Hindlimb muscle (tissue), 1 donor: ENCODE results near the gene ZBTB49. TPM values are rescaled to one million over a fixed set of nuclear protein-coding genes. Genes with fewer than 3 reads are reported as not detected.

Experiments
- DNase-seq: peaks from one replicate; pipeline ENCODE4 v3.0.0-alpha.2; 2013
- polyA plus RNA-seq: library from polyadenylated mRNA; unstranded; fragments of 120-200 nt; gene quantifications from one replicate; pipeline ENCODE4 v1.2.1, GENCODE V29; 2013; ENCODE audit not compliant: insufficient read length

Gene ZBTB49
- polyA plus RNA-seq, 1 donor = 6.2 TPM

GRCh38 chr4:4358093-4358854 is 68.2 kb downstream of the ZBTB49 start:
- DNase-seq = no peak

DNA sequence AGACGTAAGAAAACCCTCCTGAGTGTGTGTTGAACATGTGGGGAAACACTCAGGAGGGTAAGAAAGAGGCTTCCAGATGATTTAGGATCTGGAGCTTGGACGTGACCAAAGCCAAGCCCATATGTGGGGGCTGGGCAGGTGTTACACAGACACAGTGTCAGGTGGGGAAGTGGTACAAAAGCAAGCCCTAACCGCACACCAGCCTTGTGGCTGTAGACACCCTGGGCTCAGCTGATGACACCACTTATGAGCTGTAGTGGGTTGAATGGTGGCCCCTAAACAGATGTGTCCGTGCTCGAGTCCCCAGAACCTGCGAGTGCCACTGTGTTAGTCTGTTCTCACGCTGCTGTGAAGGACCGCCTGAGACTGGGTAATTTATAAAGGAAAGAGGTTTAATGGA is 71.8 kb downstream of the ZBTB49 start:
- DNase-seq = no peak

DNA sequence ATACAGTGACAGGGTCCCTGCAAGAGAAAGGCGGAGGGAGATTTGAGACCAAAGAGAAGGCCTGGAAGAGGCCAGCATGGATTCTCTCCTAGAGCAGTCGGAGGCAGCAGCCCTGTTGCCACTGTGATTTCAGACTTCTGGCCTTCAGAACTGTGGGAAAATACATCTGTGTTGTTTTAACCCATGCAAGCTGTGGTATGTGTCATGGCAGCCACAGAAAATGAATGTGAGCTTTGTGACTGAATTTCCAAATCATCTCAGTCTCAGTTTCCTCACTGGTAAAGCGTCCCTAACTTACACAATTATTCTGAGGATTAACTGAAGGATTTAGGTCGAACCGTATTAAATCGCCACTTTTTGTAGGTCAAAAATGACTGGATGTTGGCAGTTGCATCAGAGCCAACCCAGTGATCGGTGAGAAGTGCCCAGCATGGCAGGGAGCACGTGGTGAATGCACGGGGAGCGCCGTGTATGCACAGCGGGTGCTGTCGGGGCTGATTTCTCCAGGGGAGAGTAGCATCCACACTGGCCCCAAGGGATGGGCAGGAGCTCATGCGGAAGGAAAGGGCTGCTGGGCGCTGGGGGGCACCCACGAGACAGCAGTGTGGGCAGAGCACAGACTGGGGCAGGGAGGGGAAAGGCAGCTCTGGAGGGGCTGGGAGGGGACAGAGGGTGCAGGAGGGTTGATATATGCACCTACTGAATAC is 73.1 kb downstream of the ZBTB49 start:
- no peak for DNase-seq

- no peak for DNase-seq
These were observed 74.0 kb downstream of the ZBTB49 start for GRCh38 chr4:4364061-4364460.

GRCh38 chr4:4364486-4365208 is 74.6 kb downstream of the ZBTB49 start:
- no peak for DNase-seq

DNA sequence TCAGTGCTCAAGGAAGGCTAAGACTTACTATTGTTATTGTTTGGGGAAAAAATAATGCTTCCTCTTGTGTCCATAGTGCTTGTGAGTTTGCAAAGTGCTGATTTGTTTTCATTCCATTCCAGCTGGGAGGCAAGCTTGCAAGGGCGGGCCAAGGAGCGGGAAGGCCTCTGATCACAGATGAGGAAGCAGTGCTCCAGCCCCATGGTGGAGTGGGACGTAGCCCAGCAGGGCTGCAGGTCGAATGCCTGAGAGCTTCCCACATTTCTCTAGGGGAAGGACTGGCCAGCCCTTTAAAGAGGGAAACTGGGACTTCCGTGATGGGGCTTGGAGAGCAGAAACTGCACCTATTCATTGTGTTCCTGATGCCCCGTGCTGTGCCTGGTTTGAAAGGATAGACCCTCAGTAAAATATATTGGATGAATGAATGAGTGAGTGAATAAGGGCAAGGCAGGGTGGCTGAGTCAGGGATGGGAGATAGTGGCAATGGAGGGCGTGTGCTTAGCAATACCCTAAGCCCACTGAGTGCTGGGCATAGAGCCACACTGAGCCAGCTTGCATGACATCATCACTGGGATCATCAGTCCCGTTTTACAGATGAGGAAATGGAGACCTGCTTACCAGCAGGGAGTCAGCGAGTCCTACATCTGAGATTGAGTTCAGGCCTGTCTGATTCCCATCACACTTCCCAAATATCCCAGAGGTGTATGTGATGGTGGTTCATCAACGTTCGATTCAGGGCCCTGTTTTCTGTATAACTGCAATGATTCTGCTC is 78.9 kb downstream of the ZBTB49 start:
- DNase-seq = no peak

Other genes starting within 250 kb of the ZBTB49 start
- not detected for gene OTOP1, start 63.3 kb upstream of the ZBTB49 start, polyA plus RNA-seq
- gene TMEM128, start 42.0 kb upstream of the ZBTB49 start, polyA plus RNA-seq = 19.0 TPM
- gene LYAR, start 97 bp upstream of the ZBTB49 start, polyA plus RNA-seq = 11.1 TPM
- gene NSG1, start 96.9 kb downstream of the ZBTB49 start, polyA plus RNA-seq = 3.4 TPM